ENCODE measurements around the gene HTD2. TPM values are rescaled to one million over a fixed set of nuclear protein-coding genes. Genes with fewer than 3 reads are reported as not detected.
"Not testable (repeated sequence)": the region's sequence is repeated elsewhere in the genome, so short reads cannot be mapped to it uniquely, and the experiment has no call there.

The HTD2 gene
- polyA plus RNA-seq, 4 donors = 12.3 to 16.4 (median 15.1) TPM

DNA sequence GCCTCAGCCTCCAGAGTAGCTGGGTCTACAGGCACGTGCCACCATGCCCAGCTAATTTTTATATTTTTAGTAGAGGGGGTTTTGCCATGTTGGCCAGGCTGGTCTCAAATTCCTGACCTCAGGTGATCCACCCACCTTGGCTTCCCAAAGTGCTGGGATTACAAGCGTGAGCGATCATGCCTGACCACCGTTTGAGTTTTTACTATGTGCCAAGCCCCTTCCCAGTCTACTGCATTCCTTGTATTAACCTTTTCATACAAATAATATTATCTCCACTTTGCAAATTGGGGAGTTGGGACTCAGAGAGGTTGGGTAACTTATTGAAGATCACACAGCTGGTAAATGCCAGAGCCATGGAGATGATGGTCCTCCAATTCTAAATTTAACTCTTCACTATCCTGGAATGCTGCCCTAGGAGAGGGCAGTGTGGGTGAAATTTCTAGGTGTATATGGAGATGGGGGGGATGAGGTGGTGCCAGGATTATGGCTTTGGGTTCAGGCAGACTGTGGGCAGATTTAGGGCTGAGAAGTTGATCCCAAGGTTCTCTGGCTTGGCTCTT is 25.4 kb downstream of the HTD2 start:
- no peak for DNase-seq (ENCODE audit: low read depth in 4 of 4, low spot score in 3 of 4)

DNA sequence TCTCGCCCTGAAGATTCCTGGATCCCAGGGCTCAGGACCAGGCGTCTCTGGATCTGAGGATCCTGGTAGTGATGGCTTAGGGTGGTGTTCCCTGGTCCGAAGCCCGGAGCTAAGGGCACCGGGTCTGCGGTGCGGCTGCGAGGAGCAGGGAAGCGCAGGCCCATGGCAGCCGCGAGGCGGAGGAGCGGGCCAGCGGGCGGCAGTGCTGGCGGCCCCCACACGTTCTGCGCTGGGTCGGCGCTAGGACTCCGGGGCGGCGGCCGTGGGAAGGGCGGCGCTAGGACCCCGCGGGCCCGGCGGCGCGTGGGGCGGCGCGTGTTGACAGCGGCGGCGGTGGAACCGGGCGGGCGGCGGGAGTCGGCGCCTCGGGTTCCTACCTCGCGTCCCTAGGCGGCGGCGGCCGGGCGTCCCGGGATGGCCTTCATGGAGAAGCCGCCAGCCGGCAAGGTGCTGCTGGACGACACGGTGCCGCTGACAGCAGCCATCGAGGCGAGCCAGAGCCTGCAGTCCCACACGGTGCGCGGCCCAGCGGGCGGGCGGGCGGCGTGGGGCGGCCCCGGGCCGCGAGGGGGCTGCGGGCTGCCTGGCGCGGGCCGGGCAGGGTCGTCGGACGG is 26.4 kb downstream of the HTD2 start, which contains the start of gene PXK:
TSS of gene PXK (plus strand) at position 318 of the 614 bp plus-strand sequence. CDS start at position 415, 97 bp downstream.
- peak; percentile 44 to 59 (median 58) for DNase-seq (ENCODE audit: low read depth in 4 of 4, low spot score in 3 of 4)

DNA sequence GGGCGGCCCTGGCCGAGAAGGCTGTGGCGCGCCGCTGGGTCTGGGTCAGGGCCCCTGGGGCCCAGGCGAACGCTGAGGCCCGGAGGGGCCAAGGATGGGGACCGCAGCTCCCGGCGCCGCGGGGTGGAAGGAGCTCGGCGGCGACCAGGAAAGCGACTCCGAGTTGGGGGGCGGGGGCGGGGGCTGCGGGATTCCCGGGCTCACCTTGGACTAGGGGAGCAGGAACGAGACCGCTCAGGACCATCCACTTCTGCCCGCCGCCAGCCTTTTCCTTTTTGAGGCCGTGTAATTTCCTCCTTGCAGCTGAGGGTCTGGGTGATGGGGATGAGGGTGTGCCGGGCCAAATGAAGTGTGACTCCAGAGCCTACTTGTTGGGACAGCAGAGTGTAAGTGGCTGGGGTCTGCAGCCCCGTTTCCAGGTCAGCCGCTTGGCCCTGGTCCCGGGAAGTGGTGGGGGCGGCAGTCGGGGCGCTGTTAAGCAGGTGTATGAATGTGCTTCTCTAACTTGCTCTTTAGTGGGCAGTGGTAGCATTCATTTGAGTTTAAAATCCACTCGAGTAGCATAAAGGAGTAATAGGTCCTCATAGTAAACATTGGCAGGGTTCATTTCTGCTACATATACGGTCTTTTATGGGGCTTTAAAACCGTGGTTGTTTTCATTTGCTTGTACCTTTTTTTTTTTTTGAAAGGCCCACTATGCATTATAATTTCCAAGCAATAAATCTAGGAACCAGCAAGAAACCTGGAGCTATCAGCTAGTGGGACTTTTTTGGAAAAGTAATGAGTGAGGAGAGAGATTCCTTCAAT is 27.1 kb downstream of the HTD2 start:
- DNase-seq (ENCODE audit: low read depth in 4 of 4, low spot score in 3 of 4) = no peak

DNA sequence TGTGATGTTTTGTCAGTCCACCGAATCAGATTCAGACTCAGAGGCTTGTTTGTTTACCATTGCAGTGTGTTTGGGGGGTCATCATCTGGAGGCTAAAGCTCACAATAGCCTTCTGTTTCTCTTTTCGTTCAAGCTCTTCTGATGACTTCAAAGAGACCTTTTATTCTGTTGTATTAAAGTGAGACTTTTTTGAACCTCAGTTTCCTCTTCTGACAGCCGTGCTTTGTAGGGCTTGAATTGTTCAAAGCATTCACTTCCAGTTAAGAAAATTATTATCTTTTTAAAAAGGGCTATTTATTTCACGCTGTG is 27.6 kb downstream of the HTD2 start:
- no peak for DNase-seq (ENCODE audit: low read depth in 4 of 4, low spot score in 3 of 4)

DNA sequence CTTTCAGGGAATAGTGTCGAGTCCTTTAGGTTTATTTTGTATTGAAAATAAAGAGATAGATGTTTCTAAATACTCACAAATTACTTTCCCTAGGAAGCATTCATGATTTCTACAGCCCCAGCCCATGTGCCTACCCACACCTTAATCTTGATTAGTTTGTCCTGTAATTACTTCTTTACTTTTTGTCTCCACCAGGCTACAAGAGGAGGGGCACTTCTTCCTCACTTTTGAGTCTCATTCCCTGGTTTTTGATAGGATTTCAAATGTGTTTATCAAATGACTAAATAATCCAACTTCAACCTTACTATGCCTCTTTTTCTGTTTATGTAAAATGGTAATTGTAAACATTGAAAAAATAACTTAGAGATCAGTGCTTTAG is 28.2 kb downstream of the HTD2 start:
- DNase-seq (ENCODE audit: low read depth in 4 of 4, low spot score in 3 of 4) = no peak

DNA sequence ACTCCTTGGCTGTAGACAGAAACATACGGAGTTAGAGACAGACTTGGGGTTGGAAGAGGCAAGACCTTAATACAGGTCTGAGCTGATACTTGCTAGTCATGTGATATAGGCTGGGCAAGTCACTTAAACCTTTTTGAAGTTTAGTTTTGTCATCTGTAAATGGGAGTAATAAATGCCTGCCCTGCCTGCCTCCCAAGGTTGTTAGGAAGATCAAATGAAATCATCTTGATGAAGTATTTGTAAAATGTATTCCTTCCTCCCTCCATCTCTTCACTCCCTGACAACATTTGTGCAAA is 29.3 kb downstream of the HTD2 start:
- DNase-seq (ENCODE audit: low read depth in 4 of 4, low spot score in 3 of 4) = no peak

DNA sequence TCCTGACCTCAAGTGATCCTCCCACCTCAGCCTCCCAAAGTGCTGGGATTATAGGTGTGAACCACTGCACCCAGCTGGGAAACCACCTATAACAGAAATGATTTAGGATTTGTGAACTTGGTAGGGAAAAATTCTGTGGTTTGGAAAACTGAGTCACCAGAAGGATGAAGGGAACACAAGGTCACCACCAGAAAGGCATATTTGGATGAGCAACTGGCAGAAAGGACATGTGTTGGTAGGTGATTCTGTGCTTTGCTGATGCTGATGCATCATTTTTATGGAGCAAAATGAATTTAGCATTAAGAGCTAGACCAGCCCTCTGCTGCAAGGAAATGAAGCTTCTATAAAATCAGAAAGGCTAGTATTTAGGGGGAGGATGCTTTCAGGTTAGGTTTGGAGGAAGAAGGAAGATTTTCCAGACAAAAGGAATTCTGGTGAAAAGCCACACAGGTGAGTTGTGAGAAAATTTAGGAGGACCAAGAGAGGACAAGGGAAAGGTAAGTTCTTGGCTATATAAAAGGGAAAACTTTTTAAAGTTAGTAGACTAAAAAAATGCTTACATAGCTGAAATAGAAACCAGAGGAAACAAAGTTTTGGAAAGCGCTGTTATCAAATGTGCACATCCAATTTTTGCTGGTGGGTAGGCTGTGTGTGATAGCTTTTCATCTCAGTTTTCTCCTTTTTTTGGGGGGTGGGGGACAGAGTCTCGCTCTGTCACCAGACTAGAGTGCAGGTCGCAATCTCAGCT is 30.0 kb downstream of the HTD2 start:
- no peak for DNase-seq (ENCODE audit: low read depth in 4 of 4, low spot score in 3 of 4)

DNA sequence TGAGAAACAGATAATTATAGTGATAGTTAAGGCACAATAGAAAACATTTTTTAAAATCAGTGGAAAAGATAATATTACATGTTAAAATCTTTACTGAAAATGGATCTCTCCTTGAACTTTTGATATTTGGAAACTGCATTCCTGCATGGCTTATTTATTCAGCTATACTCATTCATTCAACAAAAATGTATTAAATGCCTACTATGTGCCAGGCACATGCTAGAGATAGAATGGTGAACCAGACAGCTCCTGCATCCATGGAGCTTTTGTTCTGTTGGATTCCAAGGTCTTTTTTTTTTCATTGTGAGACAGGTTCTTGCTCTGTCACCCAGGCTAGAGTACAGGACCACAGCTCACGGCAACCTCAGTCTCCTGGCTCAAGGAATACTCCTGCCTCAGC is 30.9 kb downstream of the HTD2 start:
- DNase-seq (ENCODE audit: low read depth in 4 of 4, low spot score in 3 of 4) = no peak

DNA sequence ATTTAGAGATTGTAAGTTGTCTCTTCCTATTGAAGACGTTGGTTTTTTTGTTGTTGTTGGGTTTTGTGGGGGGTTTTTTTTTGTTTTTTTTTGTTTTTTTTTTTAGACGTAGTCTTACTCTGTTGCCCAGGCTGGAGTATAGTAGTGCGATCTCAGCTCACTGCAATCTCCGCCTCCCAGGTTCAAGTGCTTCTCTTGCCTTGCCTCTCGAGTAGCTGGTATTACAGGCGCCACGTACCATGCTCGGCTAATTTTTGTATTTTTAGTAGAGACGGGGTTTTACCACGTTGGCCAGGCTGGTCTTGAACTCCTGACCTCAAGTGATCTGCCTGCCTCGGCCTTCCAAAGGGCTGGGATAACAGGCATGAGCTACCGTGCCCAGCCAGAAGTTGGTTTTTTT is 32.8 kb downstream of the HTD2 start:
- DNase-seq (ENCODE audit: low read depth in 4 of 4, low spot score in 3 of 4) = not testable (repeated sequence)

DNA sequence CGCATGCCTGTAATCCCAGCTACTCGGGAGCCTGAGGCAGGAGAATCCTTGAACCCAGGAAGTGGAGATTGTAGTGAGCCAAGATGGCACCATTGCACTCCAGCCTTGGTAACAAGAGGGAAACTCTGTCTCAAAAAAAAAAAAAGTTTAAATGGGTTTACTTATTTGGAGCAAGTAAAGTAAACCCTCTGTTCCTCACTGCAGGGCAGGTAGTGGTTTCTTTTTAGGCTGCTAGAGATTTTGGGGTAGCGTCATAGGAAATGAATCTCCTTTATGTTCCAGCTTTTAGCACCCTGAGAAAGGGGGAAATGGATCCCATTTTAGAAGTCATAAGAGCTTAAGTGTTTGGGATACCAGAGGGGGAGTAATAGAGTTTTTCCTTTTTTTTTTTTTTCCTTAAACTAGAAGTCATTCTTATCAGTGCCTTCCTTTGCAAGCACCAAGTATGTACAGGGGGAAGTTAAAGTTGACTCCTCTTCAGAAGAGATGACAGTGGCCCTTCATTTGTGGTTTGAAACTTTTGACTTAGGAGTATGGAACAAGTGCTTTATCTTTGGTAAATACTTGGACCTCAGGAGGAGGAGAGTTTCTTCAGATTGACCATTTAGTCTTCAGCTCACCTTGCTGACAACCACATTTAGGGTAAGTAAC is 34.4 kb downstream of the HTD2 start:
- DNase-seq (ENCODE audit: low read depth in 4 of 4, low spot score in 3 of 4) = no peak

DNA sequence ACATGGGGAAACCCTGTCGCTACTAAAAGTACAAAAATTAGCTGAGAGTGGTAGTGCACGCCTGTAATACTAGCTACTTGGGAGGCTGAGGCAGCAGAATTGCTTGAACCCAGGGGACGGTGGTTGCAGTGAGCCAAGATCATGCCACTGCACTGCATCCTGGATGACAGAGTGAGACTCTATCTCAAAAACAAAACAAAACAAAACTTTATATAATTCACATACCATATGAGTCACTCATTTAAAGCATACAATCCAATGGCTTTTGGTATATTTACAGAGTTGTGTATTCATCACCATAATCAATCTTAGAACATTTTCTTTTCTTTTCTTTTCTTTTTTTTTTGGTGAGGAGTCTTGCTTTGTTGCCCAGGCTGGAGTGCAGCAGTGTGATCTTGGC is 35.1 kb downstream of the HTD2 start:
- no peak for DNase-seq (ENCODE audit: low read depth in 4 of 4, low spot score in 3 of 4)

DNA sequence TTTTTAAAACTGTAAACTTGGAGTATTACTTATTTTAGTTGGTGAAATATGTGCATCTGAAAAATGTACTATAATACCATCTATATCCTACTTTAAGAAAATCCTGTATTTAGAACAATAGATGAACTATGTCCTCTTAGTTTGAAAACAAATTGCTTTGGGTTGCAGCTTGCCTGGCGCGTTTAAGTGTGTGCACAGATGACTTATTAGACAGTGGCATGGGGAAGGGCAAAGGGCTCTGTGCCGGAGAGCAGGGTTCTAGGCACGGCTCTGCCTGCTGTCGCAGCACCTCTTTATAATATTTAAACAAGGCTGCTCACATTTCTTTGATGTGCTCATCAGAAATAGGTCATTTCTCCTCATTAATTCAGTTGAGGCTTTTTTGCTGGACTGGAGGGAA is 36.4 kb downstream of the HTD2 start:
- DNase-seq (ENCODE audit: low read depth in 4 of 4, low spot score in 3 of 4) = no peak

DNA sequence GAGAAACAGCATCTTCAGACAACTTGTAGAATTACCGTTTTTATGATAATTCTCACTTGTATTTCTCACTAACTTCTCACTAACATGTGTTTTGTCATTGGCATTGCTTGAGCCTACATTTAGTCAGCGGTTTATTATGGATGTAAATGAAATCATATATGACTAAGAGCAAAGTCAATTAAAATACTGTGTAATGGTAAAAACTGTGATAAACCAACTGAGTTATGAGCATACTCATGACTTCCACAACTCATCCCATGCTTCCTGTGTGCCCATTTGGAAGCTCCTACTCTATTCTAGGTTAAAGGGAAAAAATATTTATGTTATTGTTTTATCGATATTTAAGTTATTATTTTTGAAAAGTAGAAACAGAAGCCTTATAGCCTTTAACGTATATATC is 39.1 kb downstream of the HTD2 start:
- no peak for DNase-seq (ENCODE audit: low read depth in 4 of 4, low spot score in 3 of 4)

DNA sequence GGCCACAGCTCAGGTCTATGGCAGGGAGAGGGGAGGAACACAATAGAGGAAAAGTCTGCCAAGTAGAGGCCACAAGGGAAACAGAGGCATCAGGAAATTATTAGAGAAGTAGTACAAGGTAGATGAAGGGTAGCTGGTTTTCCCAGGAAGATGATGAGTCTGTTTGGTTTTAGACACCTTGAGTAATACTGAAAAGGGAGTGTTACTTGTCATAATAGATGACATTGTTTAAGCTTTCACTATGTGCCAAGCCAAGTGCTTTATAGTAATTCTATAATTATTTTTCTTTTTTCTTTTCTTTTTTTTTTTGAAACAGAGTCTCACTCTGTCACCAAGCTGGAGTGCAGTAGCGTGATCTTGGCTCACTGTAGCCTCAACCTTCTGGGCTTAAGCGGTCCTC is 40.0 kb downstream of the HTD2 start:
- no peak for DNase-seq (ENCODE audit: low read depth in 4 of 4, low spot score in 3 of 4)

DNA sequence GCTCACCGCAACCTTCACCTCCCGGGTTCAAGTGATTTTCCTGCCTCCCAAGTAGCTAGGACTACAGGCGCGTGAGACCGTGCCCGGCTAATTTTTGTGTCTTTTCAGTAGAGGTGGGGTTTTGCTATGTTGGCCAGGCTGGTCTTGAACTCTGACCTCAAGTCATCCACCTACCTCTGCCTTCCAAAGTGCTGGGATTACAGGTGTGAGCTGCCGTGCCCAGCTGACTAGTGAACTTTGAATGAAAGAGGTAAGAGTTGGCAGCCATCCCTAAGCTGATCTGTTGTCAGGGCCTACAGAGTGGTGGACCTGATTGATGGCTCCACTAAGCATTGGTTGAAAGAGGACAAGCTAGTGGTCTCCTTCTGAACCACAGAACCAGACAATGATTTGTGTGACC is 41.7 kb downstream of the HTD2 start:
- DNase-seq (ENCODE audit: low read depth in 4 of 4, low spot score in 3 of 4) = no peak

DNA sequence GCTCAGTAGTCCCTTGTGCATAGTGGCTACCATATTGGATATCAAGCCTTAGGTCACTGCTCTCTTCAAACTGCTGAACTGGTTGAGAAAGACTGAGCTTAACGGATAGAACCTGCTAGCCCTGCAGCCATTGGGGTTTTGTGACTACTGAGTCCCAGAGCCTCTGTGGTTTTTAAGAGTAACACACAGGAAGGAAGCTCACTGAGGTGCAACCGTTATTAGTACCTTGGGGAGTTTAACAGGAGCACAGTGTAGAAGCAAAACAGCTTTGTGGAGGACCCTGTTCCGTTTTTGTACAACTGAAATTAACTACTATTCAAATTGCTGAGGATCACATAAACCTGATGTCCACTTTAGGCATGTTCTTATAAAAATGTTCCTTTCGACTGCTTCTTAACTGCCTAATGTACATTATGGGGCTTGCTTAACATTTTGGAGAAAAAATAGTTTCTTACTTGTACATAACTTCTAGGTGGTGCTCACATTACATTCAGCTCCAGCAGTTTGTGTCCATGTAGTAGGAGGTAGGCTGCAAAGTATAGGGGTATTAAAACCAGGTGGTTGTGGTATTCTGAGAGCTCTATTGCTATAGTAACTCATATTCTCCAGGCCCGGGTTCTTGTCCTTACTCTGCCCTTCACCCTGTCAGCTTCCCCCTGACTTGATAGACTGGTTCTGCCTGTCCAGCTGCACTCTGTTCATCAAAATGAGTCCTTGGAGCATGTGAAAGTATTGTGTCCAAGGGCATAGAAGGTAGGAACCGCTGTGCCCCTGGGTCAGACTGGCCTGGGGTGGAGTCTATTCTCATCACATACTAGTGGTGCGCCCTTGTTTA is 43.7 kb downstream of the HTD2 start:
- no peak for DNase-seq (ENCODE audit: low read depth in 4 of 4, low spot score in 3 of 4)

DNA sequence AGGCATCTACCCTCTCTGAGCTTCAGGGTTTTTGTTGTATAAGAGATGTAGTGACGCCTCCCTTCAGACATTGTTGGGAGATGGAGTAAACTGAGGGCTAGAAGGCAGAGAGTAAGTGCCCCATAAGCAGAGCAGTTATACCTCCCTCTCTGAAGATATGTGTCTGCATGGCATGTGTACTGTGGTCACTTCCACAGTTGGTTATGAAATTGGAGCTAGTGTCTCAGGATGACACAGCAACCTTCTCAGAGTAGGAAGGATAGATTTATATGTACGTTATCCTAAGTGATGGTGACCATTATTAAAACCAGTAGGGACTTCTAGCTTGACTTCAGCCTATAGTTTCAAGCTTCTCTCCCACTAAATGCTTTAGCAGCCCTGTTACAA is 44.3 kb downstream of the HTD2 start:
- DNase-seq (ENCODE audit: low read depth in 4 of 4, low spot score in 3 of 4) = no peak

DNA sequence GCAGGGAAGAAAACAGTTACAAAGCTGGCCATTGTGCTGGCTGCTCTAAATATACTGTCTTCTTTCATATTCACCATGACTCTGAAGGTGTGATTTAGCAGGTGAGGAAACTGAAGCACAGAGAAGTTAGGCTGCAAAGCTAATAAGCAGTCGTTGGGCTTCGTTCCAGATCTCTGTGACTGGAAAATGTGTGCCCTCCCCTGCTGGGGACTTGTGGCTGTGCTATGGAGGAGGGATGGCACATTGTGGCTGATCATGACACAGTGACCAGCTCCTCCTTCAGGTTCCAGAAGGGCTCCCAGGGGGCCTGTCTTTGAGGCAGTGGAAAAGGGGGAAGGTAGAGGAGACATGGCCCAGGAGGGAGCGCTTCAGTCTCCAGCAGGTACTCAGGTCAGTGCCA is 45.6 kb downstream of the HTD2 start:
- no peak for DNase-seq (ENCODE audit: low read depth in 4 of 4, low spot score in 3 of 4)

DNA sequence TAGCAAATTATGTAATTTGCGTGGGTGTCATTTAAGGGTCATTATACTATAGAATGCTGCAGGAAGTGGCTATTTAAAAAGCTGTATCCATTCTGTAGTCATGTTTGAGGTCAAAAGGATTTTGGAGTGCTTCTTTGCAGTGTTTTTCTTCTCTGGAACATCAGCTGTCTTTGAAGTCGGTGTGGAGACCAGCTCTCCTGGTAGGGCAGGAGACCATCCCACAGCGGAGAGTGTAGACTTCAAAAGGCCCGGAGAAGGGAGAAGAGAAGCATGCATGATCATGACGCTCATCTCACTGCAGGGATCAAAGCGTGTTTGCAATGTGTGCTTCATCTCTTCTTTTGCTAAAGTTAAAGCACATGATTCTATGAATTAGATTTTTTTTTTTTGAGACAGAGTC is 46.3 kb downstream of the HTD2 start:
- no peak for DNase-seq (ENCODE audit: low read depth in 4 of 4, low spot score in 3 of 4)

Data from right renal pelvis (tissue), 4 donors.